MCF 10A (cell line): ENCODE measurements around the gene GABRB1. TPM values are rescaled to one million over a fixed set of nuclear protein-coding genes. Genes with fewer than 3 reads are reported as not detected.

ENCODE experiments used
- total RNA-seq: library from RNA; stranded (reverse); gene quantifications from 2 replicates; pipeline ENCODE4 v1.2.3, GENCODE V29; 2022

Gene GABRB1
- total RNA-seq, 1 experiment from 2014 or later, result not detected

Other genes starting within 250 kb of the GABRB1 start
- not detected in 2 replicates for gene COX7B2, start 122.3 kb upstream of the GABRB1 start, total RNA-seq
- not detected in 2 replicates for gene GABRA4, start 38.0 kb upstream of the GABRB1 start, total RNA-seq